ENCODE data around the gene CFAP77. TPM values are rescaled to one million over a fixed set of nuclear protein-coding genes. Genes with fewer than 3 reads are reported as not detected.

CFAP77 gene
- total RNA-seq, 1 donor from 2014 or later: 1.8 TPM

DNA sequence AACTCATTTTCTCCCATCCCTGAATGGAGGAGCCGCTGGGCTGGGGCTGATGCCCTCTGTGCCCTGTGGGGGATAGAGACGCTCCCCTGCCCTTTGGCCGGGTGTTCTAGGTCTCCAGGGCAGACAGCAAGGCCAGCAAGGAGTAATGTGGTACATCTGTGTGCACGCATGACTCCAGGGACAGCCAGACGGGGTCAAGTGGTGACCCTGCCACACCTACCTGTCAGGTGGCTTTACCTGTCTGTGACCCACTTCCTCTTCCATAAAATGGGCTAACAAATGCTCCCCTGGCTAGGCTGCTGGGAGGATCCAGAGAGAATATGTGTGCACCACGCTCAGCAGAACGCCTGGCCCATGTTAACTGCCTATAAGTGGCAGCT, 137.0 kb downstream of the CFAP77 start:
- no peak overlapping the region for H2AFZ ChIP-seq (replicated peaks)
- Mint-ChIP-seq H3K9me3 (no peaks in the 10 kb centered on the region), H3K27me3 (ENCODE audit: insufficient read depth, low read depth) (peaks cover 10% of the 10 kb centered on the region), H3K4me3 (no peak overlapping the region), H3K27ac (no peak overlapping the region), H3K36me3 (no peaks in the 10 kb centered on the region), H3K4me1 (peaks cover 66% of the 10 kb centered on the region)
- no peaks in the 10 kb centered on the region for H3K27me3 ChIP-seq
- no peaks in the 10 kb centered on the region for H3K36me3 ChIP-seq
- H3K4me1 ChIP-seq: peaks cover 56% of the 10 kb centered on the region
- no peaks in the 10 kb centered on the region for H3K79me2 ChIP-seq (ENCODE audit: low read depth)
- DNase-seq (ENCODE audit: low spot score): no peak
- no peaks in the 10 kb centered on the region for H3K9me3 ChIP-seq (ENCODE audit: low read depth)
- H3K9ac ChIP-seq: no peak overlapping the region
- TF ChIP-seq, protein P1, sequence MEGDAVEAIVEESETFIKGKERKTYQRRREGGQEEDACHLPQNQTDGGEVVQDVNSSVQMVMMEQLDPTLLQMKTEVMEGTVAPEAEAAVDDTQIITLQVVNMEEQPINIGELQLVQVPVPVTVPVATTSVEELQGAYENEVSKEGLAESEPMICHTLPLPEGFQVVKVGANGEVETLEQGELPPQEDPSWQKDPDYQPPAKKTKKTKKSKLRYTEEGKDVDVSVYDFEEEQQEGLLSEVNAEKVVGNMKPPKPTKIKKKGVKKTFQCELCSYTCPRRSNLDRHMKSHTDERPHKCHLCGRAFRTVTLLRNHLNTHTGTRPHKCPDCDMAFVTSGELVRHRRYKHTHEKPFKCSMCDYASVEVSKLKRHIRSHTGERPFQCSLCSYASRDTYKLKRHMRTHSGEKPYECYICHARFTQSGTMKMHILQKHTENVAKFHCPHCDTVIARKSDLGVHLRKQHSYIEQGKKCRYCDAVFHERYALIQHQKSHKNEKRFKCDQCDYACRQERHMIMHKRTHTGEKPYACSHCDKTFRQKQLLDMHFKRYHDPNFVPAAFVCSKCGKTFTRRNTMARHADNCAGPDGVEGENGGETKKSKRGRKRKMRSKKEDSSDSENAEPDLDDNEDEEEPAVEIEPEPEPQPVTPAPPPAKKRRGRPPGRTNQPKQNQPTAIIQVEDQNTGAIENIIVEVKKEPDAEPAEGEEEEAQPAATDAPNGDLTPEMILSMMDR (IDR thresholded peaks at IDR 0.05): no peak
- peaks cover 21% of the 10 kb centered on the region for H3F3A ChIP-seq (ENCODE audit: low read depth)
- peak overlapping the region; percentile 69 for H3K4me2 ChIP-seq
- no peaks in the 10 kb centered on the region for H4K20me1 ChIP-seq (ENCODE audit: low read depth)
- no peak overlapping the region for H3K27ac ChIP-seq
- H3K4me3 ChIP-seq: no peak overlapping the region

DNA sequence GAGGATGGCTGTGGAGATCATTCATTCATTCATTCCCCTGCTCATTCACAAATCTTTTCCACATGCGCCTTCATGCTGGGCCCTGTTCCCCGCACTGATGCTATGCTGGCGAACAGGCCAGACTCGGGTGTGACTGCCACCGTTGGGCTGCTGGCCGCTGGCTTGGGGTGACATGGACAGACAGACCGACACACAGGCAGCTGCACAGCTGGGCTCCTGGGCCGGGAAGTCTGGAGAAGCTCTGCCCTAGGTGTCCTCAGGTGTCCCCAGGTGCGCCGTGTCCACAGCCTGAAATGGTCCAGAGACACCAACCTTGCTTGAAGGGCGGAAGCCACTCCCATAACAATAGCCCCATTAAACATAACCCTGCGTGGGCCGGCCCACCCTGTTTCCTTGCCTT, 137.4 kb downstream of the CFAP77 start:
- Histone ChIP-seq H2AFZ (replicated peaks) (no peak overlapping the region), H3K4me2 (no peak overlapping the region), H3K9me3 (ENCODE audit: low read depth) (no peaks in the 10 kb centered on the region), H4K20me1 (ENCODE audit: low read depth) (no peaks in the 10 kb centered on the region), H3K4me3 (no peak overlapping the region), H3K9ac (no peak overlapping the region), H3K4me1 (peaks cover 54% of the 10 kb centered on the region), H3K27ac (no peak overlapping the region), H3F3A (ENCODE audit: low read depth) (peaks cover 21% of the 10 kb centered on the region), H3K27me3 (no peaks in the 10 kb centered on the region), H3K79me2 (ENCODE audit: low read depth) (no peaks in the 10 kb centered on the region), H3K36me3 (no peaks in the 10 kb centered on the region)
- Mint-ChIP-seq H3K36me3 (no peaks in the 10 kb centered on the region), H3K4me1 (peaks cover 70% of the 10 kb centered on the region), H3K4me3 (peak overlapping the region; percentile 76), H3K27ac (peak overlapping the region; percentile 37), H3K27me3 (ENCODE audit: insufficient read depth, low read depth) (peaks cover 10% of the 10 kb centered on the region), H3K9me3 (no peaks in the 10 kb centered on the region)
- no peak for DNase-seq (ENCODE audit: low spot score)
- TF ChIP-seq EZH2 (IDR thresholded peaks at IDR 0.05) (no peak), EZH2phosphoT487 (IDR thresholded peaks at IDR 0.05) (no peak)
- TF ChIP-seq, protein P1 (IDR thresholded peaks at IDR 0.05): no peak

DNA sequence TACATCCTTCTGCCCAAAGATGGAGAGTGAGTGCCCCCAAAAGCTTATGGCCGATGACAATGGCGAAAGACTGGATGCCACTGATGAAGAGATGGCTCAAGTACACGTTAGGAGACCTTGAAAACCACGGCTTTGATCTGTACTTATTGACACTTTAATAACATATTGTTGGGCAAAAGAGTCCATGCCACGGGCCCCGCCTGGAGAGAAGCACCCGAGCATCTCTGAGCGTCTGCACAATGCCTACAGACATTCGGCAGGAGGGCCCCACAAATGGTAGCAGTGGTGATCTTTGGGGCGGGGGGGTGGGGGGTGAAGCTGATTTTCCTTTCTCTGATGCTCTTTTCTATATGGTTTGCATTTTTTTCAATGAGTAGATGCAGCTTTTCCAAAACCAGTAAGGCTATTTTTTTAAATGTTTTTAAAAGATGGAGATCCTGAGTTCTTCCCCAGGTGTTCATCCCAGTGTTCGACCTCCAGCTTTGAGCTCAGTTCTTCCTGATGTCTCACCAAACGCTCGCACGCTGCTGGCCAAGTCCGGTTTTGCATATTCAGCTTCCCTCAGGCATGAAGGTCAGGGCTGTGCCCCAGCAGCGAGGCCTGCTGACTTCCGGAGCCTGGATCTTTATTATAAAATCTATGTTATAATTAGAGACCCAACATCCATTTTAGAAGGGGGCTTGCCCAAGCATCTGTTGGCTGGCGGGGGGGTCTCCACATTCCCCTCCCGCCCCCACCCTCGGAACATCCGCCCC, 138.1 kb downstream of the CFAP77 start:
- Histone ChIP-seq H3F3A (ENCODE audit: low read depth) (peaks cover 21% of the 10 kb centered on the region), H3K4me1 (peaks cover 53% of the 10 kb centered on the region), H3K27ac (no peak overlapping the region), H3K9me3 (ENCODE audit: low read depth) (no peaks in the 10 kb centered on the region), H3K36me3 (no peaks in the 10 kb centered on the region), H3K4me3 (no peak overlapping the region), H4K20me1 (ENCODE audit: low read depth) (no peaks in the 10 kb centered on the region), H2AFZ (replicated peaks) (no peak overlapping the region), H3K9ac (no peak overlapping the region), H3K4me2 (peak overlapping the region; percentile 43), H3K79me2 (ENCODE audit: low read depth) (no peaks in the 10 kb centered on the region), H3K27me3 (no peaks in the 10 kb centered on the region)
- no peak for DNase-seq (ENCODE audit: low spot score)
- Mint-ChIP-seq H3K9me3 (no peaks in the 10 kb centered on the region), H3K27ac (peak overlapping the region; percentile 58), H3K4me3 (peak overlapping the region; percentile 76), H3K36me3 (no peaks in the 10 kb centered on the region), H3K27me3 (ENCODE audit: insufficient read depth, low read depth) (peaks cover 11% of the 10 kb centered on the region), H3K4me1 (peaks cover 70% of the 10 kb centered on the region)
- TF ChIP-seq, protein P1 (IDR thresholded peaks at IDR 0.05): no peak
- TF ChIP-seq EZH2phosphoT487 (IDR thresholded peaks at IDR 0.05): no peak
- no peak for TF ChIP-seq EZH2 (IDR thresholded peaks at IDR 0.05)

All from neural progenitor cell (in vitro differentiated cells).